PFSK-1 (cell line): ENCODE results near the gene CLIC4.

Experiments
- POLR2AphosphoS5 ChIP-seq: IDR thresholded peaks from 2 replicates; pipeline ENCODE4 v1.6.1; 2012; ENCODE audit warnings: low read depth, mild to moderate bottlenecking, control low read depth, low read length, moderate library complexity
- REST ChIP-seq, 2 experiments: IDR thresholded peaks; 2 replicates each; pipeline versions ENCODE4 v1.6.1 to v1.8.0; 2011 to 2012; ENCODE audit warnings: low read depth in 2 of 2, low read length in 2 of 2, control low read depth in 1 of 2, inconsistent platforms in 1 of 2, mild to moderate bottlenecking in 1 of 2, moderate library complexity in 1 of 2; ENCODE audit not compliant: insufficient read depth in 1 of 2
- SIN3A ChIP-seq: IDR thresholded peaks from 2 replicates; pipeline ENCODE4 v1.6.1; 2012; ENCODE audit warnings: mild to moderate bottlenecking, low read length, moderate library complexity, borderline replicate concordance; ENCODE audit not compliant: insufficient read depth

GRCh38 chr1:24801176-24801575 lies 55.9 kb downstream of the CLIC4 start:
- no peak for TF ChIP-seq POLR2AphosphoS5
- no peak for TF ChIP-seq REST (IDR thresholded peaks at IDR 0.05; ENCODE audit: insufficient read depth in 1 of 2, low read depth in 2 of 2, low read length in 2 of 2)
- no peak for TF ChIP-seq SIN3A
